NCI-H460 (cell line): Measurements from ENCODE around the gene NR3C1. TPM values are rescaled to one million over a fixed set of nuclear protein-coding genes. Genes with fewer than 3 reads are reported as not detected.

Source experiments
- small RNA-seq, 2 experiments: library from RNA; depleted of rRNA; stranded (forward); fragments of <200 nt; gene quantifications; one replicate each; pipeline ENCODE3, GENCODE V24; 2014
- total RNA-seq: library from RNA; depleted of rRNA; stranded (reverse); fragments of >200 nt; shearing (Covaris generic); gene quantifications from 2 replicates; pipeline ENCODE4 v1.2.3, GENCODE V29; 2014

The NR3C1 gene
- total RNA-seq, 1 experiment from 2014 or later, result 22.5 TPM

Small RNAs within 50 kb of the gene (small RNA-seq; reads per million reads assigned to genes)
- 0 reads per million in 2 experiments for gene AC091925.2
